Activated CD4-positive, alpha-beta T cell treated with anti-CD3 and anti-CD28 coated beads for 36 hours (primary cell): Measurements from ENCODE around the gene OR1E1. TPM values are rescaled to one million over a fixed set of nuclear protein-coding genes. Genes with fewer than 3 reads are reported as not detected.
"Not testable (repeated sequence)": the region's sequence is repeated elsewhere in the genome, so short reads cannot be mapped to it uniquely, and the experiment has no call there.

Source experiments
- ATAC-seq: fragments of 200-7000 bp; cut with Tn5 transposase; one replicate; pipeline ENCODE4 v1.10.0; 2021; ENCODE audit warnings: mild to moderate bottlenecking, moderate library complexity
- CTCF ChIA-PET: fragments of 350-600 bp; sonication (Branson Sonifier 250); formaldehyde crosslinking; loops from one replicate; lab custom pipeline; 2021; ENCODE audit warnings: antibody characterized with exemption; lab: Charles Lee
- POLR2A ChIA-PET: fragments of 350-600 bp; sonication (Branson Sonifier 250); formaldehyde crosslinking; loops from one replicate; lab custom pipeline; 2021; ENCODE audit warnings: antibody characterized with exemption, inconsistent platforms; lab: Charles Lee
- DNase-seq: peaks from one replicate; pipeline ENCODE4 v3.0.0-alpha.2; 2020
- H3K27ac Mint-ChIP-seq: one replicate; pipeline ENCODE4 v1.8.0; 2021; ENCODE audit warnings: mixed read lengths
- H3K27me3 Mint-ChIP-seq: one replicate; pipeline ENCODE4 v1.8.0; 2021; ENCODE audit warnings: mixed read lengths
- H3K36me3 Mint-ChIP-seq: one replicate; pipeline ENCODE4 v1.8.0; 2021; ENCODE audit warnings: low read depth, mixed read lengths
- H3K4me1 Mint-ChIP-seq: one replicate; pipeline ENCODE4 v1.8.0; 2021; ENCODE audit warnings: mixed read lengths
- H3K4me3 Mint-ChIP-seq: one replicate; pipeline ENCODE4 v1.8.0; 2021; ENCODE audit warnings: mild to moderate bottlenecking, moderate library complexity, mixed read lengths
- H3K9me3 Mint-ChIP-seq: one replicate; pipeline ENCODE4 v1.8.0; 2021; ENCODE audit warnings: low read depth, mixed read lengths
- intact Hi-C, 2 experiments: fragments of 100-400 bp; cut with DNase I in 1 of 2; cut with micrococcal nuclease in 1 of 2; formaldehyde crosslinking; loops; one replicate each; pipeline versions ENCODE4 v1.14.2 to v1.15.1; 2022 to 2024; cut with DNase I, micrococcal nuclease
- total RNA-seq, 2 experiments: library from RNA; stranded (reverse); gene quantifications; one replicate each; pipeline ENCODE4 v1.2.3, GENCODE V29; 2021

Gene OR1E1, protein sequence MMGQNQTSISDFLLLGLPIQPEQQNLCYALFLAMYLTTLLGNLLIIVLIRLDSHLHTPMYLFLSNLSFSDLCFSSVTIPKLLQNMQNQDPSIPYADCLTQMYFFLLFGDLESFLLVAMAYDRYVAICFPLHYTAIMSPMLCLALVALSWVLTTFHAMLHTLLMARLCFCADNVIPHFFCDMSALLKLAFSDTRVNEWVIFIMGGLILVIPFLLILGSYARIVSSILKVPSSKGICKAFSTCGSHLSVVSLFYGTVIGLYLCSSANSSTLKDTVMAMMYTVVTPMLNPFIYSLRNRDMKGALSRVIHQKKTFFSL
- not detected for total RNA-seq

- ATAC-seq: no peak
- H3K4me1 Mint-ChIP-seq: no peaks in the 10 kb centered on the region
- ChIA-PET CTCF (no interaction called here), POLR2A (no interaction called here)
- peaks cover 16% of the 10 kb centered on the region for H3K27me3 Mint-ChIP-seq
- H3K4me3 Mint-ChIP-seq: no peak within 1 kb of the TSS
- no peak within 1 kb of the TSS for H3K27ac Mint-ChIP-seq
- DNase-seq: no peak
- H3K9me3 Mint-ChIP-seq: no peaks in the 10 kb centered on the region
- intact Hi-C loops: no loop called here
- no peaks in the 10 kb centered on the region for H3K36me3 Mint-ChIP-seq
Measured at GRCh38 chr17:3398310-3398709, at the start of gene OR1E1. Gene OR1E1, minus strand, starts transcription at chr17:3398410. Its CDS starts 0 bp downstream, at chr17:3398410.

GRCh38 chr17:3447625-3448024 lies 49.4 kb upstream of the OR1E1 start:
- H3K27me3 Mint-ChIP-seq: peaks cover 11% of the 10 kb centered on the region
- no peaks in the 10 kb centered on the region for H3K4me1 Mint-ChIP-seq
- no peak for ATAC-seq
- ChIA-PET POLR2A (no interaction called here), CTCF (no interaction called here)
- intact Hi-C loops: no loop called here
- no peak overlapping the region for H3K27ac Mint-ChIP-seq
- DNase-seq: no peak
- H3K36me3 Mint-ChIP-seq: no peaks in the 10 kb centered on the region
- no peaks in the 10 kb centered on the region for H3K9me3 Mint-ChIP-seq
- no peak overlapping the region for H3K4me3 Mint-ChIP-seq

DNA sequence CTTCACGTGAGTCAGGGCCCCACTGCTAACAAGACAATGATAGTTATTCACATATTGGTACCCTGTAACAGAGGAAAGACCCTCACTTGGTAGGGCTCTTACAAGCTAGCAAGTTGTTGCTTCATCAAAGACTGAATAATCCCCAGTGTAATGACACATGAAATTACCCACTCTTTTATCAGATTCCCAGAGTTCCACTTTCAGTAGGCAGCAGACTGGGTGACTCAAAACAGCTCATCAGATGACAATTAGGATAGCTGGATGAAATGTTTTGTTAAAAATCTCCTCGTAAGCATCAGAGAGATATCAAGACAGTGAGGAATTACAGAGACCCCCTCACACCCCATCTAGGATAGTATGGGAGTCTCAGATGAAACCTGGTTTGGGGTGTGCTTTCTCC lies 42.2 kb upstream of the OR1E1 start:
- Mint-ChIP-seq H3K27ac (no peak overlapping the region), H3K4me1 (no peaks in the 10 kb centered on the region), H3K36me3 (no peaks in the 10 kb centered on the region), H3K27me3 (peaks cover 19% of the 10 kb centered on the region), H3K9me3 (no peaks in the 10 kb centered on the region), H3K4me3 (no peak overlapping the region)
- CTCF ChIA-PET: no interaction called here
- DNase-seq (no peak), ATAC-seq (no peak)
- intact Hi-C loops: no loop called here
- POLR2A ChIA-PET: no interaction called here

- ChIA-PET CTCF (no interaction called here), POLR2A (no interaction called here)
- no peaks in the 10 kb centered on the region for H3K36me3 Mint-ChIP-seq
- no peaks in the 10 kb centered on the region for H3K9me3 Mint-ChIP-seq
- no peaks in the 10 kb centered on the region for H3K4me1 Mint-ChIP-seq
- H3K27ac Mint-ChIP-seq: no peak overlapping the region
- ATAC-seq: no peak
- H3K27me3 Mint-ChIP-seq: peaks cover 25% of the 10 kb centered on the region
- intact Hi-C loops: no loop called here
- H3K4me3 Mint-ChIP-seq: no peak overlapping the region
- DNase-seq: no peak
Measured at GRCh38 chr17:3438368-3438767, 40.2 kb upstream of the OR1E1 start.

GRCh38 chr17:3433741-3434140 lies 35.5 kb upstream of the OR1E1 start, which contains the start of gene OR1E2:
Gene OR1E2, minus strand, starts transcription at chr17:3433841. Its CDS starts 0 bp downstream, at chr17:3433841.
- Mint-ChIP-seq H3K4me1 (no peaks in the 10 kb centered on the region), H3K36me3 (no peaks in the 10 kb centered on the region), H3K27me3 (peaks cover 17% of the 10 kb centered on the region), H3K9me3 (peaks cover 3% of the 10 kb centered on the region), H3K27ac (no peak within 1 kb of the TSS), H3K4me3 (no peak within 1 kb of the TSS)
- ATAC-seq: no peak
- ChIA-PET POLR2A (no interaction called here), CTCF (no interaction called here)
- no peak for DNase-seq
- intact Hi-C loops: no loop called here

DNA sequence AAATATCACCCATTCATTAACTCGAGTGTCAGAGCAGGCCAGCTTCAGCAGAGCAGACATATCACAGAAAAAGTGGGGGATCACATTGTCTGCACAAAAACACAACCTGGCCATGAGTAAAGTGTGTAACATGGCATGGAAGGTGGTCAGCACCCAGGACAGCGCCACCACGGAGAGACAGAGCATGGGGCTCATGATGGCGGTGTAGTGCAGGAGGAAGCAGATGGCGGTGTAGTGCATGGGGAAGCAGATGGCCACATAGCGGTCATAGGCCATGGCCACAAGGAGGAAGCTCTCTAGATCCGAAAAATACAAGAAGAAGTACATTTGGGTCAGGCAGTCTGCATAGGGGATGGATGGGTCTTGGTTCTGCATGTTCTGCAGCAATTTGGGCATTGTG lies 35.0 kb upstream of the OR1E1 start:
- POLR2A ChIA-PET, CTCF ChIA-PET, intact Hi-C loops, H3K4me1 Mint-ChIP-seq, ATAC-seq, H3K27ac Mint-ChIP-seq, H3K4me3 Mint-ChIP-seq, H3K36me3 Mint-ChIP-seq, H3K9me3 Mint-ChIP-seq: not testable (repeated sequence)
- peaks cover 20% of the 10 kb centered on the region for H3K27me3 Mint-ChIP-seq
- DNase-seq: peak; percentile 33

DNA sequence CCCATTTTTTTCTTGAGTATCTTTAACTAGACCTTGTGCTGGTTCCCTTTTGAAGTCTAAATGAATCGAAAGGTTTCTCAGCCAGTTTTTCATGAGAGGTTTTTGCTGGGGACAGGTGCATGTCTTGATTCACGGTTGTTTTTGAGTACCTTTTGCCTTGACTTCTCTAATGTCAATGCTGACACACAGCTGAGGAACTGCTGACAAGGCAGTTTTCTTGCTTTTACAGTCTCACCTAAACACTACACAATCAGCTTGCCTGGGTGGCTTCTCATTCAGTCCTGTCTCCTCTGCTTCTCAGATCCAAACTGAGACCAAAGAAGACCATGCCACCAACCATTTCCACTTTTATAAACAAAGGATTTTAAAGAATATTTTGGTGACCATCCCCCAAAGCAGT lies 20.0 kb upstream of the OR1E1 start:
- no peaks in the 10 kb centered on the region for H3K36me3 Mint-ChIP-seq
- DNase-seq (no peak), ATAC-seq (no peak)
- H3K4me3 Mint-ChIP-seq: no peak overlapping the region
- CTCF ChIA-PET: no interaction called here
- peaks cover 16% of the 10 kb centered on the region for H3K27me3 Mint-ChIP-seq
- no peaks in the 10 kb centered on the region for H3K4me1 Mint-ChIP-seq
- peaks cover 2% of the 10 kb centered on the region for H3K9me3 Mint-ChIP-seq
- H3K27ac Mint-ChIP-seq: no peak overlapping the region
- POLR2A ChIA-PET: no interaction called here
- intact Hi-C loops: no loop called here

DNA sequence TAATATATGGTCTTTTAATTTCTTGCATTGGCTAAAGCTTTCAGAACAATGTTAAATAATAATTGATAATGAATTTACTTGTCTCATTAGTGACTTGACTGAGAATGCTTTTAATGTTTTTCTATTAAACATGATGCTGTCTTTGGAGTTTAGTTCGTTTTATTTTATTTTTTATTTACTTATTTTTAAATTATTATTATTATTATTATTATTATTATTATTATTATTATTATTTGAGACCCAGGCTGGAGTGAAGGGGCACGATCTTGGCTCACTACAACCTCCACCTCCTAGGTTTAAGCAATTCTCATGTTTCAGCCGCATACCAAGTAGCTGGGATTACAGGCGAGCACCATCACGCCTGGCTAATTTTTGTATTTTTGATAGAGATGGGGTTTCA lies 17.4 kb upstream of the OR1E1 start:
- ATAC-seq (no peak), DNase-seq (no peak)
- ChIA-PET POLR2A (no interaction called here), CTCF (no interaction called here)
- intact Hi-C loops: no loop called here
- Mint-ChIP-seq H3K27me3 (peaks cover 18% of the 10 kb centered on the region), H3K4me1 (no peaks in the 10 kb centered on the region), H3K9me3 (peaks cover 2% of the 10 kb centered on the region), H3K27ac (no peak overlapping the region), H3K36me3 (no peaks in the 10 kb centered on the region), H3K4me3 (no peak overlapping the region)

DNA sequence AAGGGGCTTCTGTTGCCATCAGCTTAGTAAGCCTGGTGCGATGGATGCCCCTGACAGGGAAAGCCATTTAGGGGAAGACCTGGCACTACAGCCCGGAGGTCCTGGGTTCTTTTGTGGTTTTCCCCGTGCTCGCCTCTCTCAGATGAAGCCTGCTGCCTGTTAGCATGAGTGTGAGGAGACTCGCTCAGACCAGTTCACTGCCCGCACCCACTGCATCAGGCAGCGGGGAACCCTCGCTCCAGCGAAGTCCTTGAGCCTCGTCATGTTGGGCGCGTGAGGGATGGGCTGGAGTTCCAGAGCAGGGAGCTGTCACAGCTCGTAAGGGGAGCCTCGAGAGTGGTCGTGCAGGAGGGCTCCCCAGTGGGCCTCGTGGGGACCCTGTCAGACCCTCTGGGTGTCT lies 14.0 kb upstream of the OR1E1 start:
- H3K4me1 Mint-ChIP-seq, ATAC-seq, CTCF ChIA-PET, H3K27ac Mint-ChIP-seq, H3K36me3 Mint-ChIP-seq, H3K4me3 Mint-ChIP-seq, DNase-seq, POLR2A ChIA-PET: not testable (repeated sequence)
- peaks cover 25% of the 10 kb centered on the region for H3K27me3 Mint-ChIP-seq
- intact Hi-C loops: loop anchor here in 1 of 2 experiments (5.0 kb wide), 1 partner anchor 130 kb away; no protein-coding TSS in a partner anchor
- peaks cover 10% of the 10 kb centered on the region for H3K9me3 Mint-ChIP-seq

DNA sequence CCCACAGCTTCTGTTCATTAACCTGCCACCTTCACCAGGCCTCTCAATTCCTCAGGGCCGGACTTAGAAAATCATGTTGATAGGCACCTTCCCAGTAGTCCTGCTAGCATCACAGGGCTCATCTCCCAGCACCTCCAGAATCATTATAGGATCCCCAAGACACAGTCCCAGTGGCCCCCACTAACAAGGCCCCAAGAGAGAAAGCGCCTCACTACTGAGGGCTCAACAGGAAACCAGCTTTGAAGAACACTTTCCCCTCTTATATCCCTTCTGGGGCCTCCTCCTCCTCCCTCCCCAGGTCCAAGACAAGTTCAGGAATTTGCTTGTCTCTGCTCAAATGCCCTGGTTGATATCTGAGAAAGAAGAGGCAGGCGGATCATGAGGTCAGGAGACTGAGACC lies 12.9 kb upstream of the OR1E1 start, which contains the start of gene OR3A3:
TSS of gene OR3A3 (plus strand) at position 301 of the 400 bp plus-strand sequence.
- peaks cover 4% of the 10 kb centered on the region for H3K36me3 Mint-ChIP-seq
- H3K27ac Mint-ChIP-seq: no peak within 1 kb of the TSS
- DNase-seq (no peak), ATAC-seq (no peak)
- peaks cover 28% of the 10 kb centered on the region for H3K27me3 Mint-ChIP-seq
- peaks cover 14% of the 10 kb centered on the region for H3K9me3 Mint-ChIP-seq
- H3K4me1 Mint-ChIP-seq: no peaks in the 10 kb centered on the region
- CTCF ChIA-PET: no interaction called here
- POLR2A ChIA-PET: no interaction called here
- no peak within 1 kb of the TSS for H3K4me3 Mint-ChIP-seq
- intact Hi-C loops: loop anchor here in 1 of 2 experiments (5.0 kb wide), 1 partner anchor 129 kb away; no protein-coding TSS in a partner anchor

GRCh38 chr17:3403856-3404255 lies 5.6 kb upstream of the OR1E1 start:
- peaks cover 15% of the 10 kb centered on the region for H3K9me3 Mint-ChIP-seq
- H3K27me3 Mint-ChIP-seq: peaks cover 15% of the 10 kb centered on the region
- H3K4me1 Mint-ChIP-seq, CTCF ChIA-PET, POLR2A ChIA-PET, ATAC-seq, H3K36me3 Mint-ChIP-seq, intact Hi-C loops, DNase-seq, H3K27ac Mint-ChIP-seq, H3K4me3 Mint-ChIP-seq: not testable (repeated sequence)

DNA sequence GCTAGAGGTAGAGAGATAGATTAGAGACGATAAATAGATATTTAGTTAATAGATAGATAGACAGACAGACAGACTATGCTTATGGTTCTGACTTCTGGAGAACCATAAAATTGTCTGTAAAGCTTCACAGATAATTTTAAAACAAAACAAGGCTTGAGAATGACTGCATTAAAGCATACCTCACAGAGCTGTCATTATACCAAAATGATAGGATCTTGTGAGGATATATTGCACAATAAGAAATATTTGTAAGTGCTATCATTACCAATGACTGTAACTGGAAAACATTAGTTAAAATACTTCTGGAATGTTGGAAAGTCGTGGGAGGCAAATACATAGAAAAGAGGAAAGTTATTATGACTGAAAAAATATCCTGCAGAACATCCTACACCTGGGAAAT lies 3.6 kb upstream of the OR1E1 start:
- Mint-ChIP-seq H3K27me3 (peaks cover 9% of the 10 kb centered on the region), H3K27ac (no peak overlapping the region), H3K36me3 (no peaks in the 10 kb centered on the region), H3K4me1 (no peaks in the 10 kb centered on the region), H3K4me3 (no peak overlapping the region), H3K9me3 (peaks cover 4% of the 10 kb centered on the region)
- intact Hi-C loops: no loop called here
- CTCF ChIA-PET: no interaction called here
- ATAC-seq (no peak), DNase-seq (no peak)
- POLR2A ChIA-PET: no interaction called here
